Neural progenitor cell (in vitro differentiated cells): ENCODE results near the gene RAC2. TPM values are rescaled to one million over a fixed set of nuclear protein-coding genes. Genes with fewer than 3 reads are reported as not detected.

Source experiments
- DNase-seq: peaks from one replicate; pipeline ENCODE4 v3.0.0-alpha.2; 2016; ENCODE audit warnings: low spot score
- H2AFZ ChIP-seq: fragments of 200-600 bp; sonication (generic); replicated peaks from 2 replicates; pipeline ENCODE4 v1.6.1; 2016; ENCODE audit warnings: antibody characterized with exemption
- H3F3A ChIP-seq: fragments of 200-600 bp; sonication (generic); 2 replicates; pipeline ENCODE4 v1.6.1; 2016; ENCODE audit warnings: antibody characterized with exemption, low read depth
- H3K27ac ChIP-seq: fragments of 200-600 bp; sonication (generic); 2 replicates; pipeline ENCODE4 v1.5.1; 2016; ENCODE audit warnings: mild to moderate bottlenecking
- H3K27me3 ChIP-seq: fragments of 200-600 bp; sonication (generic); 2 replicates; pipeline ENCODE4 v1.6.1; 2016; ENCODE audit warnings: mild to moderate bottlenecking, moderate library complexity
- H3K36me3 ChIP-seq: fragments of 200-600 bp; sonication (generic); 2 replicates; pipeline ENCODE4 v1.5.1; 2016
- H3K4me1 ChIP-seq: fragments of 200-600 bp; sonication (generic); 2 replicates; pipeline ENCODE4 v1.6.1; 2016; ENCODE audit warnings: mixed run types
- H3K4me2 ChIP-seq: fragments of 200-600 bp; sonication (generic); 2 replicates; pipeline ENCODE4 v1.6.1; 2016
- H3K4me3 ChIP-seq: fragments of 200-600 bp; sonication (generic); 2 replicates; pipeline ENCODE4 v1.5.1; 2016
- H3K79me2 ChIP-seq: fragments of 200-600 bp; sonication (generic); 2 replicates; pipeline ENCODE4 v1.6.1; 2016; ENCODE audit warnings: low read depth
- H3K9ac ChIP-seq: fragments of 200-600 bp; sonication (generic); 2 replicates; pipeline ENCODE4 v1.6.1; 2016
- H3K9me3 ChIP-seq: fragments of 200-600 bp; sonication (generic); 2 replicates; pipeline ENCODE4 v1.5.1; 2016; ENCODE audit warnings: low read depth
- H4K20me1 ChIP-seq: fragments of 200-600 bp; sonication (generic); 2 replicates; pipeline ENCODE4 v1.6.1; 2016; ENCODE audit warnings: low read depth
- H3K27ac Mint-ChIP-seq: 3 replicates; pipeline ENCODE4 v1.8.0; 2021; ENCODE audit warnings: mixed read lengths
- H3K27me3 Mint-ChIP-seq: 2 replicates; pipeline ENCODE4 v1.8.0; 2022; ENCODE audit warnings: low read depth, mild to moderate bottlenecking, inconsistent platforms, moderate library complexity, mixed read lengths; ENCODE audit not compliant: insufficient read depth
- H3K36me3 Mint-ChIP-seq: 3 replicates; pipeline ENCODE4 v1.8.0; 2021; ENCODE audit warnings: mixed read lengths
- H3K4me1 Mint-ChIP-seq: 3 replicates; pipeline ENCODE4 v1.8.0; 2021; ENCODE audit warnings: mixed read lengths
- H3K4me3 Mint-ChIP-seq: 3 replicates; pipeline ENCODE4 v1.8.0; 2021; ENCODE audit warnings: mild to moderate bottlenecking, moderate library complexity, mixed read lengths
- H3K9me3 Mint-ChIP-seq: 3 replicates; pipeline ENCODE4 v1.8.0; 2020; ENCODE audit warnings: mixed read lengths
- CTCF ChIP-seq: fragments of 200-600 bp; sonication (generic); IDR thresholded peaks from 2 replicates; pipeline ENCODE4 v1.5.1; 2017; ENCODE audit warnings: antibody characterized with exemption, mild to moderate bottlenecking
- EZH2 ChIP-seq: fragments of 200-600 bp; sonication (generic); IDR thresholded peaks from 2 replicates; pipeline ENCODE4 v1.6.1; 2017; ENCODE audit warnings: antibody characterized with exemption, mild to moderate bottlenecking, moderate library complexity
- EZH2phosphoT487 ChIP-seq: fragments of 200-600 bp; sonication (generic); IDR thresholded peaks from 2 replicates; pipeline ENCODE4 v1.6.1; 2017; ENCODE audit warnings: antibody characterized with exemption
- total RNA-seq: library from RNA; depleted of rRNA; stranded (reverse); fragments of >200 nt; gene quantifications from 2 replicates; pipeline ENCODE4 v1.2.3, GENCODE V29; 2015; ENCODE audit warnings: low replicate concordance

The RAC2 gene
- total RNA-seq, 1 donor from 2014 or later, result 1.7 TPM

GRCh38 chr22:37291559-37292298, 47.7 kb upstream of the RAC2 start:
- H3K4me3 Mint-ChIP-seq, result no peak overlapping the region
- no peaks in the 10 kb centered on the region for H3K27me3 ChIP-seq
- peaks cover 2% of the 10 kb centered on the region for H3K4me1 Mint-ChIP-seq
- TF ChIP-seq EZH2, result no peak
- no peak for TF ChIP-seq EZH2phosphoT487
- TF ChIP-seq CTCF, result no peak
- H3K27me3 Mint-ChIP-seq, result peaks cover 11% of the 10 kb centered on the region
- no peak overlapping the region for H2AFZ ChIP-seq
- no peak for DNase-seq
- H3F3A ChIP-seq, result no peaks in the 10 kb centered on the region
- H3K9me3 Mint-ChIP-seq, result no peaks in the 10 kb centered on the region
- H3K27ac ChIP-seq, result no peak overlapping the region
- no peaks in the 10 kb centered on the region for H3K36me3 ChIP-seq
- H3K4me3 ChIP-seq, result no peak overlapping the region
- no peak overlapping the region for H3K4me2 ChIP-seq
- no peaks in the 10 kb centered on the region for H3K9me3 ChIP-seq
- no peak overlapping the region for H3K9ac ChIP-seq
- H3K27ac Mint-ChIP-seq, result no peak overlapping the region
- H3K36me3 Mint-ChIP-seq, result no peaks in the 10 kb centered on the region
- no peaks in the 10 kb centered on the region for H3K79me2 ChIP-seq
- no peaks in the 10 kb centered on the region for H4K20me1 ChIP-seq
- H3K4me1 ChIP-seq, result no peaks in the 10 kb centered on the region

- no peaks in the 10 kb centered on the region for H3K9me3 ChIP-seq
- no peak overlapping the region for H3K4me3 ChIP-seq
- no peak for DNase-seq
- no peak overlapping the region for H3K4me3 Mint-ChIP-seq
- H3F3A ChIP-seq, result no peaks in the 10 kb centered on the region
- H3K27ac Mint-ChIP-seq, result no peak overlapping the region
- no peaks in the 10 kb centered on the region for H3K36me3 Mint-ChIP-seq
- no peak overlapping the region for H3K27ac ChIP-seq
- H4K20me1 ChIP-seq, result no peaks in the 10 kb centered on the region
- no peaks in the 10 kb centered on the region for H3K4me1 ChIP-seq
- H3K9me3 Mint-ChIP-seq, result no peaks in the 10 kb centered on the region
- H3K9ac ChIP-seq, result no peak overlapping the region
- TF ChIP-seq EZH2, result no peak
- TF ChIP-seq EZH2phosphoT487, result no peak
- no peak for TF ChIP-seq CTCF
- H3K4me2 ChIP-seq, result no peak overlapping the region
- no peaks in the 10 kb centered on the region for H3K79me2 ChIP-seq
- no peaks in the 10 kb centered on the region for H3K27me3 ChIP-seq
- no peaks in the 10 kb centered on the region for H3K36me3 ChIP-seq
- peaks cover 17% of the 10 kb centered on the region for H3K27me3 Mint-ChIP-seq
- peaks cover 2% of the 10 kb centered on the region for H3K4me1 Mint-ChIP-seq
- no peak overlapping the region for H2AFZ ChIP-seq
These were observed 46.7 kb upstream of the RAC2 start for GRCh38 chr22:37290737-37291136.

GRCh38 chr22:37289156-37289735, 45.2 kb upstream of the RAC2 start:
- H4K20me1 ChIP-seq, result no peaks in the 10 kb centered on the region
- no peak overlapping the region for H3K4me2 ChIP-seq
- Mint-ChIP-seq H3K4me3 (no peak overlapping the region), H3K9me3 (no peaks in the 10 kb centered on the region), H3K36me3 (no peaks in the 10 kb centered on the region), H3K27me3 (peaks cover 19% of the 10 kb centered on the region), H3K27ac (no peak overlapping the region), H3K4me1 (peaks cover 2% of the 10 kb centered on the region)
- no peaks in the 10 kb centered on the region for H3K27me3 ChIP-seq
- no peak overlapping the region for H3K27ac ChIP-seq
- H3K9ac ChIP-seq, result no peak overlapping the region
- TF ChIP-seq EZH2, result no peak
- TF ChIP-seq EZH2phosphoT487, result no peak
- no peak for TF ChIP-seq CTCF
- H3K36me3 ChIP-seq, result no peaks in the 10 kb centered on the region
- no peak overlapping the region for H3K4me3 ChIP-seq
- DNase-seq, result no peak
- no peaks in the 10 kb centered on the region for H3K9me3 ChIP-seq
- peaks cover 7% of the 10 kb centered on the region for H3K4me1 ChIP-seq
- no peaks in the 10 kb centered on the region for H3F3A ChIP-seq
- H2AFZ ChIP-seq, result no peak overlapping the region
- H3K79me2 ChIP-seq, result no peaks in the 10 kb centered on the region
